Endodermal cell (in vitro differentiated cells): Measurements from ENCODE around the gene ZFYVE28. TPM values are rescaled to one million over a fixed set of nuclear protein-coding genes. Genes with fewer than 3 reads are reported as not detected.
A peak's percentile ranks its signal among the peaks of the same experiment; 100 is the strongest.

Experiments
- DNase-seq: peaks from one replicate; pipeline ENCODE4 v3.0.0-alpha.2; 2017
- H3K27ac ChIP-seq: 2 replicates; pipeline ENCODE4 v1.5.1; 2013; ENCODE audit warnings: mild to moderate bottlenecking, low read depth, low read length, moderate library complexity
- H3K27me3 ChIP-seq: 2 replicates; pipeline ENCODE4 v1.6.1; 2013; ENCODE audit warnings: mild to moderate bottlenecking, low read length, moderate library complexity; ENCODE audit not compliant: insufficient read depth, control insufficient read depth, poor library complexity, severe bottlenecking
- H3K36me3 ChIP-seq: 2 replicates; pipeline ENCODE4 v1.7.0; 2013; ENCODE audit warnings: mild to moderate bottlenecking, low read length, moderate library complexity; ENCODE audit not compliant: control insufficient read depth, insufficient read depth
- H3K4me1 ChIP-seq: one replicate; pipeline ENCODE4 v1.7.0; 2013; ENCODE audit warnings: low read length; ENCODE audit not compliant: control insufficient read depth, insufficient read depth
- H3K4me3 ChIP-seq: 2 replicates; pipeline ENCODE4 v1.5.1; 2013; ENCODE audit warnings: mild to moderate bottlenecking, low read length, moderate library complexity
- H3K9ac ChIP-seq: 2 replicates; pipeline ENCODE4 v1.6.1; 2013; ENCODE audit warnings: mild to moderate bottlenecking, low read length, moderate library complexity; ENCODE audit not compliant: poor library complexity, severe bottlenecking; ENCODE audit errors: extremely low read depth
- H3K9me3 ChIP-seq: 2 replicates; pipeline ENCODE4 v1.6.1; 2013; ENCODE audit warnings: mild to moderate bottlenecking, low read length, moderate library complexity; ENCODE audit not compliant: control insufficient read depth
- H3K27ac Mint-ChIP-seq: 2 replicates; pipeline ENCODE4 v1.8.0; 2020; ENCODE audit warnings: mixed read lengths
- H3K27me3 Mint-ChIP-seq: 2 replicates; pipeline ENCODE4 v1.8.0; 2021; ENCODE audit warnings: mild to moderate bottlenecking, mixed read lengths; ENCODE audit not compliant: insufficient read depth
- H3K36me3 Mint-ChIP-seq: 2 replicates; pipeline ENCODE4 v1.8.0; 2020; ENCODE audit warnings: low read depth, mixed read lengths
- H3K4me1 Mint-ChIP-seq: 2 replicates; pipeline ENCODE4 v1.8.0; 2020; ENCODE audit warnings: mixed read lengths
- H3K4me3 Mint-ChIP-seq: 2 replicates; pipeline ENCODE4 v1.8.0; 2020; ENCODE audit warnings: mild to moderate bottlenecking, moderate library complexity, mixed read lengths
- H3K9me3 Mint-ChIP-seq: 2 replicates; pipeline ENCODE4 v1.8.0; 2020; ENCODE audit warnings: mild to moderate bottlenecking, mixed read lengths
- CTCF ChIP-seq: fragments of 200-600 bp; sonication (generic); conservative IDR thresholded peaks from 2 replicates; pipeline ENCODE4 v1.5.0; 2021; ENCODE audit warnings: antibody characterized with exemption, mild to moderate bottlenecking
- WGBS, 2 experiments: methylation state at CpG; one replicate each; pipeline versions ENCODE4 v1.1.5 to v1.1.7; 2013; ENCODE audit warnings: missing lambda C conversion rate in 2 of 2, mixed read lengths in 1 of 2; ENCODE audit not compliant: insufficient coverage in 1 of 2, insufficient read length in 1 of 2; 5-methylcytosine and 5-hydroxymethylcytosine counted together
- total RNA-seq, 2 donors: library from RNA; stranded (reverse); fragmentation: NEBNext Ultra II Directional in 1 of 2; extraction: Animal tissue kit (Norgen Biotek cat#: 25700) in 1 of 2; gene quantifications; 2 replicates in 1 of 2; 3 replicates in 1 of 2; pipeline ENCODE4 v1.2.1, GENCODE V29; 2021

ZFYVE28 gene
- total RNA-seq, 2 donors from 2014 or later = 0.73 to 1.6 TPM

- no peaks in the 10 kb centered on the region for H3K36me3 ChIP-seq
- no peaks in the 10 kb centered on the region for H3K27me3 ChIP-seq
- Mint-ChIP-seq H3K27ac (no peak overlapping the region), H3K4me1 (no peaks in the 10 kb centered on the region), H3K36me3 (no peaks in the 10 kb centered on the region), H3K9me3 (peaks cover 11% of the 10 kb centered on the region), H3K27me3 (peaks cover 1% of the 10 kb centered on the region), H3K4me3 (no peak overlapping the region)
- no peak overlapping the region for H3K4me3 ChIP-seq
- no peaks in the 10 kb centered on the region for H3K9me3 ChIP-seq
- no peaks in the 10 kb centered on the region for H3K4me1 ChIP-seq
- no peak overlapping the region for H3K27ac ChIP-seq
- TF ChIP-seq CTCF = no peak
- no peak overlapping the region for H3K9ac ChIP-seq
- WGBS, 2 experiments = 90 to 95% methylated on average over 15 to 20 of the region's 20 CpGs
- DNase-seq = peak; percentile 42
These were observed 126.5 kb downstream of the ZFYVE28 start for GRCh38 chr4:2291705-2292645.

DNA sequence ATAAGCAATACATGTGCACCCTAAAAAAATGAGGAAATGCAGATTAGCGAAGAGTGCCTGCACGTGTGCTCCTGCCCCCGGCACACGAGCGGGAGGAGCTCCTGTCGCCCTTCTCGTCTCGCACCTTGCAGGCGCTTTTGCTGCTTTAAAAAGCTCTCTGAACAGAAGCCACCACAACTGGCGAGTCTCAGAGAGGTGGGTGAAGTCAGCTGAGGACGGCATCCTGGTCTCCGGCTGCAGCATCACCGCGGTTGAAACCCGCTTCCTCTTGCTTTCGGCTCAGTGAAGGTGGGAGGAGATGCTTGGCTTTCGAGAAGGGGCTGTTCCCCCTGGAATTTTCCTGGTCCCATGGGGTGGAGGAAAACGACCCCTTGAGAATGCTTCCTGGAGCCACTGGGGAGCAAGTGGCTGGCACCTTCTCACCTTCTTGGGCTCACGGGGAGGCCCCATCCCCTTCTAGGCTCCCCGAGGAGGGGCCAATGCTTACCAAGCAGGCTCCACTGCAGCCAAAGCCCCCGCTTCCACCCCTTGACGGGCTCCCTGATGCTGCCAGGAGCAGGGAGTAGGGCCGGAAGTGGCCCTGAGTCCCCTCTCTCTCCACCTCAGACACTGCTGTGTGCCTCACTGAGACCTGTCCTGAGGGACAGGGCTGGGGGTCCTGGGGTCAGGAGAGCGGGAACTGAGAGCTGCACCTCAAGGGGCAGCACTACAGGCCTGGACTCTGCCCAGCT lies 127.3 kb downstream of the ZFYVE28 start:
- no peak overlapping the region for H3K27ac ChIP-seq
- Mint-ChIP-seq H3K4me3 (no peak overlapping the region), H3K4me1 (no peaks in the 10 kb centered on the region), H3K36me3 (no peaks in the 10 kb centered on the region), H3K27ac (no peak overlapping the region), H3K9me3 (peaks cover 11% of the 10 kb centered on the region), H3K27me3 (peaks cover 1% of the 10 kb centered on the region)
- no peaks in the 10 kb centered on the region for H3K9me3 ChIP-seq
- H3K27me3 ChIP-seq = no peaks in the 10 kb centered on the region
- no peaks in the 10 kb centered on the region for H3K4me1 ChIP-seq
- H3K36me3 ChIP-seq = no peaks in the 10 kb centered on the region
- no peak for TF ChIP-seq CTCF
- DNase-seq = peak; percentile 50
- 86 to 87% methylated on average over 13 to 24 of the region's 24 CpGs for WGBS, 2 experiments
- H3K4me3 ChIP-seq = no peak overlapping the region
- H3K9ac ChIP-seq = no peak overlapping the region

- Histone ChIP-seq H3K4me1 (no peaks in the 10 kb centered on the region), H3K9me3 (no peaks in the 10 kb centered on the region), H3K9ac (no peak overlapping the region), H3K4me3 (no peak overlapping the region), H3K36me3 (no peaks in the 10 kb centered on the region), H3K27ac (no peak overlapping the region), H3K27me3 (no peaks in the 10 kb centered on the region)
- H3K27ac Mint-ChIP-seq = no peak overlapping the region
- DNase-seq = no peak
- no peak overlapping the region for H3K4me3 Mint-ChIP-seq
- H3K27me3 Mint-ChIP-seq = peaks cover under 1% of the 10 kb centered on the region
- no peaks in the 10 kb centered on the region for H3K4me1 Mint-ChIP-seq
- H3K36me3 Mint-ChIP-seq = no peaks in the 10 kb centered on the region
- peaks cover 10% of the 10 kb centered on the region for H3K9me3 Mint-ChIP-seq
- WGBS, 2 experiments = 85 to 100% methylated on average over 1 to 9 of the region's 9 CpGs
- TF ChIP-seq CTCF = no peak
These were observed 128.0 kb downstream of the ZFYVE28 start for GRCh38 chr4:2290488-2290887.
